PC-3 (cell line): Measurements from ENCODE around the gene PRKCE. TPM values are rescaled to one million over a fixed set of nuclear protein-coding genes. Genes with fewer than 3 reads are reported as not detected.

Experiments
- ATAC-seq: fragments of 200-7000 bp; cut with Tn5 transposase; 2 replicates; pipeline ENCODE4 v1.9.1; 2020; ENCODE audit warnings: mild to moderate bottlenecking, moderate library complexity
- BruUV-seq: library from RNA; stranded (reverse); fragments of 400-500 nt; replicated peaks from 2 replicates; lab custom pipeline; 2021; lab: Mats Ljungman, UMichigan
- CTCF ChIA-PET: fragments of 300-600 bp; sonication (Branson Sonifier 250); formaldehyde crosslinking; loops from one replicate; lab custom pipeline; 2022; ENCODE audit warnings: antibody characterized with exemption; lab: Charles Lee
- POLR2A ChIA-PET: fragments of 300-600 bp; sonication (Branson Sonifier 250); formaldehyde crosslinking; loops from one replicate; lab custom pipeline; 2022; ENCODE audit warnings: antibody characterized with exemption; ENCODE audit not compliant: unreplicated experiment; lab: Charles Lee
- DNase-seq: peaks from one replicate; pipeline ENCODE4 v3.0.0-alpha.2; 2015
- H2AFZ ChIP-seq: fragments of 300-600 bp; sonication (generic); 2 replicates; pipeline ENCODE4 v1.6.0; 2016; ENCODE audit warnings: antibody characterized with exemption, low read length
- H3F3A ChIP-seq: fragments of 300-600 bp; sonication (generic); one replicate; pipeline ENCODE4 v1.6.0; 2017; ENCODE audit warnings: antibody characterized with exemption, low read length, control low read depth, mild to moderate bottlenecking; ENCODE audit not compliant: unreplicated experiment
- H3K27ac ChIP-seq: fragments of 300-600 bp; sonication (generic); 2 replicates; pipeline ENCODE4 v1.5.1; 2016; ENCODE audit warnings: mild to moderate bottlenecking, low read length
- H3K27me3 ChIP-seq: fragments of 300-600 bp; sonication (generic); 2 replicates; pipeline ENCODE4 v1.6.1; 2016; ENCODE audit warnings: low read length, mixed read lengths
- H3K36me3 ChIP-seq: fragments of 300-600 bp; sonication (generic); 2 replicates; pipeline ENCODE4 v1.6.1; 2016; ENCODE audit warnings: low read depth, mixed run types, low read length, mixed read lengths
- H3K4me1 ChIP-seq: fragments of 300-600 bp; sonication (generic); 2 replicates; pipeline ENCODE4 v1.5.1; 2016; ENCODE audit warnings: low read length; ENCODE audit not compliant: insufficient read depth
- H3K4me2 ChIP-seq: fragments of 300-600 bp; sonication (generic); 2 replicates; pipeline ENCODE4 v1.6.0; 2016; ENCODE audit warnings: low read length
- H3K4me3 ChIP-seq: fragments of 300-600 bp; sonication (generic); 2 replicates; pipeline ENCODE4 v1.5.1; 2016; ENCODE audit warnings: mild to moderate bottlenecking, low read length, mixed read lengths
- H3K79me2 ChIP-seq: fragments of 300-600 bp; sonication (generic); 2 replicates; pipeline ENCODE4 v1.6.1; 2017; ENCODE audit warnings: low read length, mixed read lengths
- H3K9ac ChIP-seq: fragments of 300-600 bp; sonication (generic); 2 replicates; pipeline ENCODE4 v1.6.0; 2016; ENCODE audit warnings: mild to moderate bottlenecking, low read length
- H3K9me2 ChIP-seq: fragments of 300-600 bp; sonication (generic); replicated peaks from 2 replicates; pipeline ENCODE4 v1.6.1; 2016; ENCODE audit warnings: mixed run types, low read length, mixed read lengths
- H3K9me3 ChIP-seq: fragments of 300-600 bp; sonication (generic); 2 replicates; pipeline ENCODE4 v1.6.1; 2016; ENCODE audit warnings: low read length, mixed read lengths
- H4K20me1 ChIP-seq: fragments of 300-600 bp; sonication (generic); 2 replicates; pipeline ENCODE4 v1.6.1; 2016; ENCODE audit warnings: low read length, mixed read lengths
- EZH2 ChIP-seq: fragments of 300-600 bp; sonication (generic); IDR thresholded peaks from one replicate; pipeline ENCODE4 v1.6.1; 2017; ENCODE audit warnings: antibody characterized with exemption, mild to moderate bottlenecking, low read length; ENCODE audit not compliant: unreplicated experiment
- EZH2phosphoT487 ChIP-seq: fragments of 300-600 bp; sonication (generic); IDR thresholded peaks from 2 replicates; pipeline ENCODE4 v1.6.1; 2018; ENCODE audit warnings: mild to moderate bottlenecking, antibody characterized with exemption, low read length, borderline replicate concordance
- intact Hi-C: fragments of 100-400 bp; cut with micrococcal nuclease; formaldehyde crosslinking; loops from 2 replicates; pipeline ENCODE4 v1.9.0; 2023
- total RNA-seq: library from RNA; depleted of rRNA; stranded (reverse); fragments of >200 nt; gene quantifications from 2 replicates; pipeline ENCODE4 v1.2.3, GENCODE V29; 2014
- TF ChIP-seq, protein P1 (sequence below): fragments of 300-600 bp; sonication (generic); conservative IDR thresholded peaks from 2 replicates; pipeline ENCODE4 v1.5.1; 2017; ENCODE audit warnings: antibody characterized with exemption, low read depth, mild to moderate bottlenecking, low read length

PRKCE gene
- total RNA-seq, 1 experiment from 2014 or later: 7.0 TPM

DNA sequence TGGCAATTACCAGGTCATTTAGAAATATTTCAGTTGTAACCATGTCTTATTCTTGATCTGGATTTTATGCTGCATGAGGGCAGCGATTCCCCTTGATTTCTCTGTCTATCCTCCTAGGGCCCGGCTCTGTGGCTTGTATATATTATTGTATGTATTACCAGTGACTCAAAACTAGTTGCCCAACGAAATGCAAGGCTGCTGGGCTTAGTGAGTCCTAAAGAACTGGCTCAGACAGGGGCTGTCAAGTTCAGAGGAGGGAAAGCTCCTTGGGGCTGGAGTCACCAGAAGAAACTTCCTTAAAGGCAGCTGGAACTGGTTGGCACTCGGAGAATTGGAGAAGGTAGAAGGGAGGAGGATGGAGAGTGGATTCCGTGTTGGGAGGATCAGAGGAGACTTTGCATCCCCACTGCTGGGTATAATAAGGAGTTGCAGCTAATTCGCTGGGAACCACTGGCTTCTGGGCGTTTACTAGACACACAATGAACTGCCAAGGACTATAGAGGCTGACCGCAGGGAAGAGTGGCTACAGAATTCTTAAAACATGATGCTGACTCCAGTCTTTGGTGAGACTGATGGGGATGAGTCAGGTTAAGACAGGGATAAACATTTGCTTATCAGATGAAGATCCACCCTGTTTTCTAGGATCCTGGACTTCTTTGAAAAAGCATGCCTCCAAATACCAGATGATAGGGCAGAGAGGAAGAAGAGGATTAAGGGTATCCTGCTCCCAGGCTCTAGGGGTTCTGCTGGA is 104.3 kb downstream of the PRKCE start:
- Histone ChIP-seq H2AFZ (no peak overlapping the region), H3K36me3 (no peaks in the 10 kb centered on the region), H3K27ac (no peak overlapping the region), H3K4me1 (no peaks in the 10 kb centered on the region), H3K9me3 (no peaks in the 10 kb centered on the region), H3K9ac (no peak overlapping the region), H3K27me3 (no peaks in the 10 kb centered on the region), H3K4me3 (no peak overlapping the region), H3F3A (no peaks in the 10 kb centered on the region), H4K20me1 (no peaks in the 10 kb centered on the region), H3K9me2 (no peaks in the 10 kb centered on the region), H3K4me2 (no peak overlapping the region), H3K79me2 (no peaks in the 10 kb centered on the region)
- ChIA-PET CTCF (no interaction called here), POLR2A (no interaction called here)
- no peak for DNase-seq
- intact Hi-C loops: no loop called here
- no peak for ATAC-seq
- no TSS peak for BruUV-seq
- TF ChIP-seq EZH2phosphoT487: no peak
- TF ChIP-seq, protein P1, sequence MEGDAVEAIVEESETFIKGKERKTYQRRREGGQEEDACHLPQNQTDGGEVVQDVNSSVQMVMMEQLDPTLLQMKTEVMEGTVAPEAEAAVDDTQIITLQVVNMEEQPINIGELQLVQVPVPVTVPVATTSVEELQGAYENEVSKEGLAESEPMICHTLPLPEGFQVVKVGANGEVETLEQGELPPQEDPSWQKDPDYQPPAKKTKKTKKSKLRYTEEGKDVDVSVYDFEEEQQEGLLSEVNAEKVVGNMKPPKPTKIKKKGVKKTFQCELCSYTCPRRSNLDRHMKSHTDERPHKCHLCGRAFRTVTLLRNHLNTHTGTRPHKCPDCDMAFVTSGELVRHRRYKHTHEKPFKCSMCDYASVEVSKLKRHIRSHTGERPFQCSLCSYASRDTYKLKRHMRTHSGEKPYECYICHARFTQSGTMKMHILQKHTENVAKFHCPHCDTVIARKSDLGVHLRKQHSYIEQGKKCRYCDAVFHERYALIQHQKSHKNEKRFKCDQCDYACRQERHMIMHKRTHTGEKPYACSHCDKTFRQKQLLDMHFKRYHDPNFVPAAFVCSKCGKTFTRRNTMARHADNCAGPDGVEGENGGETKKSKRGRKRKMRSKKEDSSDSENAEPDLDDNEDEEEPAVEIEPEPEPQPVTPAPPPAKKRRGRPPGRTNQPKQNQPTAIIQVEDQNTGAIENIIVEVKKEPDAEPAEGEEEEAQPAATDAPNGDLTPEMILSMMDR: no peak
- TF ChIP-seq EZH2: no peak

- no peak for ATAC-seq
- intact Hi-C loops: no loop called here
- TF ChIP-seq, protein P1: no peak
- no peaks in the 10 kb centered on the region for H3F3A ChIP-seq
- DNase-seq: no peak
- no peaks in the 10 kb centered on the region for H3K4me1 ChIP-seq
- H3K27me3 ChIP-seq: no peaks in the 10 kb centered on the region
- BruUV-seq: no TSS peak
- no peaks in the 10 kb centered on the region for H4K20me1 ChIP-seq
- H3K79me2 ChIP-seq: no peaks in the 10 kb centered on the region
- no peak overlapping the region for H3K4me2 ChIP-seq
- no peak overlapping the region for H3K4me3 ChIP-seq
- ChIA-PET CTCF (no interaction called here), POLR2A (no interaction called here)
- H2AFZ ChIP-seq: no peak overlapping the region
- H3K9ac ChIP-seq: no peak overlapping the region
- H3K27ac ChIP-seq: no peak overlapping the region
- H3K9me3 ChIP-seq: no peaks in the 10 kb centered on the region
- no peaks in the 10 kb centered on the region for H3K36me3 ChIP-seq
- H3K9me2 ChIP-seq: no peaks in the 10 kb centered on the region
These were observed 106.5 kb downstream of the PRKCE start for GRCh38 chr2:45758018-45758417.

DNA sequence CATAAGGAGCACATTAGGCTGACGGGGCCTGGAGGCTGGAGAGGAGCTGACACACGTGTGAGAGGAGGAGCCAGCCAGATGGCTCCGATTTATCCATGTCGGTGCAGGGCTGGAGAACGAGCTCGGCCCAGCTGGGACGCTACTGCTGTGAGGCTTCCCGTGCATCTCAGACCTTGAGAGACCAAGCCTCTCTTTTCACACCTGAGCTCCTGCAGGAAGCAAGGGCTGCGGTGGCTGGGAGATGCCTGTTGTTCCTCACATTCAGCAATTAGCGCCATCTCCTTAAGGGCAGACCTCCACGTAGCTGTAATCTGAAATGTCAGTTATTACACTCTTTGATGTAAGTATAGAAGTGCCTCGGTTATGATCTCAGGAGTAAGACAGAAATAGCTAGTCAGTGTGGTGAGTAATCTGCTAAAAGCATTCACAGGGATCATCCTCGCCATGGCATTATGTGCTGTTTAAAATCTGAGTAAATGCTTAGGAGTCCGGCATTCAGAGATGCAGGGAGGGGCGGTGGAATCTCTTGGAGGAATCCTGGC is 107.9 kb downstream of the PRKCE start:
- DNase-seq (no peak), ATAC-seq (no peak)
- BruUV-seq: no TSS peak
- POLR2A ChIA-PET: no interaction called here
- Histone ChIP-seq H3K27ac (no peak overlapping the region), H3F3A (no peaks in the 10 kb centered on the region), H3K4me1 (no peaks in the 10 kb centered on the region), H4K20me1 (no peaks in the 10 kb centered on the region), H3K4me2 (no peak overlapping the region), H3K36me3 (no peaks in the 10 kb centered on the region), H2AFZ (no peak overlapping the region), H3K4me3 (no peak overlapping the region), H3K27me3 (no peaks in the 10 kb centered on the region), H3K9me3 (no peaks in the 10 kb centered on the region), H3K9me2 (no peaks in the 10 kb centered on the region), H3K9ac (no peak overlapping the region), H3K79me2 (no peaks in the 10 kb centered on the region)
- intact Hi-C loops: no loop called here
- TF ChIP-seq, protein P1: no peak
- no peak for TF ChIP-seq EZH2
- TF ChIP-seq EZH2phosphoT487: no peak
- CTCF ChIA-PET: no interaction called here
